IMR-90 (cell line): ENCODE measurements around the gene NCBP2. TPM values are rescaled to one million over a fixed set of nuclear protein-coding genes. Genes with fewer than 3 reads are reported as not detected.

ENCODE experiments used
- ATAC-seq: fragments of 200-7000 bp; cut with Tn5 transposase; 2 replicates; pipeline ENCODE4 v1.9.1; 2020; ENCODE audit warnings: low read depth, mild to moderate bottlenecking, moderate library complexity
- BruUV-seq: library from RNA; stranded (reverse); fragments of 400-500 nt; replicated peaks from 2 replicates; lab custom pipeline; 2021; lab: Mats Ljungman, UMichigan
- CTCF ChIA-PET: fragments of 300-600 bp; formaldehyde crosslinking; extraction: SDS; loops from one replicate; lab custom pipeline; 2021; ENCODE audit warnings: antibody characterized with exemption; lab: Yijun Ruan, JAX
- POLR2A ChIA-PET: fragments of 300-600 bp; sonication (Branson Sonifier 250); formaldehyde crosslinking; loops from one replicate; lab custom pipeline; 2022; ENCODE audit warnings: antibody characterized with exemption; ENCODE audit not compliant: unreplicated experiment; lab: Charles Lee
- DNase-seq: peaks from one replicate; pipeline ENCODE4 v3.0.0; 2013
- H2AFZ ChIP-seq: replicated peaks from 2 replicates; pipeline ENCODE3; 2013; ENCODE audit warnings: low read length, mild to moderate bottlenecking; ENCODE audit not compliant: poor library complexity
- H2AK5ac ChIP-seq: 2 replicates; pipeline ENCODE4 v1.6.1; 2013; ENCODE audit warnings: low read depth, low read length, inconsistent platforms
- H2AK9ac ChIP-seq: replicated peaks from 2 replicates; pipeline ENCODE3; 2013; ENCODE audit warnings: mild to moderate bottlenecking, low read depth, low read length, moderate library complexity; ENCODE audit not compliant: poor library complexity
- H2BK120ac ChIP-seq: 2 replicates; pipeline ENCODE4 v1.6.1; 2013; ENCODE audit warnings: low read depth, low read length, inconsistent platforms
- H2BK15ac ChIP-seq: 3 replicates; pipeline ENCODE4 v1.6.1; 2013; ENCODE audit warnings: low read depth, low read length, inconsistent platforms
- H2BK20ac ChIP-seq: 2 replicates; pipeline ENCODE4 v1.6.1; 2013; ENCODE audit warnings: low read depth, mild to moderate bottlenecking, inconsistent platforms, low read length, moderate library complexity
- H2BK5ac ChIP-seq: 2 replicates; pipeline ENCODE4 v1.6.1; 2013; ENCODE audit warnings: mild to moderate bottlenecking, low read depth, low read length, inconsistent platforms; ENCODE audit not compliant: poor library complexity, severe bottlenecking
- H3K14ac ChIP-seq: replicated peaks from 2 replicates; pipeline ENCODE4 v1.6.1; 2013; ENCODE audit warnings: low read depth, low read length, inconsistent platforms
- H3K18ac ChIP-seq: 2 replicates; pipeline ENCODE4 v1.6.1; 2013; ENCODE audit warnings: low read depth, low read length, control low read depth
- H3K23ac ChIP-seq: 2 replicates; pipeline ENCODE4 v1.6.1; 2013; ENCODE audit warnings: low read depth, low read length, inconsistent platforms
- H3K27ac ChIP-seq: 2 replicates; pipeline ENCODE4 v1.5.1; 2013; ENCODE audit warnings: mild to moderate bottlenecking, control low read depth, low read length; ENCODE audit not compliant: insufficient read depth
- H3K27me3 ChIP-seq: 2 replicates; pipeline ENCODE4 v1.6.1; 2013; ENCODE audit warnings: low read length; ENCODE audit not compliant: control insufficient read depth, insufficient read depth
- H3K36me3 ChIP-seq: 2 replicates; pipeline ENCODE4 v1.6.1; 2013; ENCODE audit warnings: low read length, mixed read lengths; ENCODE audit not compliant: control insufficient read depth, insufficient read depth
- H3K4ac ChIP-seq: 2 replicates; pipeline ENCODE4 v1.6.1; 2013; ENCODE audit warnings: low read depth, low read length, inconsistent platforms
- H3K4me1 ChIP-seq: 2 replicates; pipeline ENCODE4 v1.6.1; 2013; ENCODE audit warnings: low read length, mixed read lengths; ENCODE audit not compliant: control insufficient read depth, insufficient read depth
- H3K4me2 ChIP-seq: 2 replicates; pipeline ENCODE4 v1.6.1; 2013; ENCODE audit warnings: low read depth, mild to moderate bottlenecking, control low read depth, low read length, moderate library complexity
- H3K4me3 ChIP-seq: 2 replicates; pipeline ENCODE4 v1.5.1; 2013; ENCODE audit warnings: low read depth, mild to moderate bottlenecking, control low read depth, low read length, moderate library complexity; ENCODE audit not compliant: insufficient read depth
- H3K56ac ChIP-seq: 2 replicates; pipeline ENCODE4 v1.6.1; 2013; ENCODE audit warnings: low read length, inconsistent platforms; ENCODE audit not compliant: insufficient read depth; ENCODE audit errors: extremely low read depth
- H3K79me1 ChIP-seq, 2 experiments: 2 replicates each; pipeline ENCODE4 v1.6.1; 2013; ENCODE audit warnings: low read length in 2 of 2, inconsistent platforms in 1 of 2, low read depth in 1 of 2
- H3K9ac ChIP-seq: 2 replicates; pipeline ENCODE4 v1.6.1; 2013; ENCODE audit warnings: low read depth, low read length, control low read depth
- H3K9me1 ChIP-seq: 2 replicates; pipeline ENCODE4 v1.6.1; 2013; ENCODE audit warnings: low read length, inconsistent platforms; ENCODE audit not compliant: insufficient read depth
- H3K9me3 ChIP-seq: 2 replicates; pipeline ENCODE4 v1.6.1; 2013; ENCODE audit warnings: low read length; ENCODE audit not compliant: control insufficient read depth, insufficient read depth
- H4K20me1 ChIP-seq: 2 replicates; pipeline ENCODE4 v1.6.1; 2013; ENCODE audit warnings: low read length, inconsistent platforms; ENCODE audit not compliant: insufficient read depth
- H4K5ac ChIP-seq: 2 replicates; pipeline ENCODE4 v1.6.1; 2013; ENCODE audit warnings: mild to moderate bottlenecking, low read depth, low read length, control low read depth
- H4K8ac ChIP-seq, 2 experiments: 2 replicates each; pipeline ENCODE4 v1.6.1; 2013; ENCODE audit warnings: low read depth in 2 of 2, low read length in 2 of 2, control low read depth in 1 of 2, inconsistent platforms in 1 of 2
- H4K91ac ChIP-seq: 2 replicates; pipeline ENCODE4 v1.6.1; 2013; ENCODE audit warnings: low read depth, low read length, inconsistent platforms; ENCODE audit not compliant: insufficient read depth
- BHLHE40 ChIP-seq: fragments of 150-350 bp; IDR thresholded peaks from 2 replicates; pipeline ENCODE4 v1.6.1; 2016; ENCODE audit warnings: mild to moderate bottlenecking, low read depth, low read length
- CEBPB ChIP-seq: IDR thresholded peaks from 2 replicates; pipeline ENCODE4 v1.6.1; 2012; ENCODE audit warnings: low read depth, low read length, improper control_type of control experiment
- CHD1 ChIP-seq: IDR thresholded peaks from 2 replicates; pipeline ENCODE4 v1.6.1; 2012; ENCODE audit warnings: low read depth, low read length, improper control_type of control experiment
- CTCF ChIP-seq: conservative IDR thresholded peaks from 2 replicates; pipeline ENCODE4 v1.5.1; 2012; ENCODE audit warnings: mild to moderate bottlenecking, low read depth, low read length, improper control_type of control experiment
- ELK1 ChIP-seq: fragments of 150-350 bp; IDR thresholded peaks from 2 replicates; pipeline ENCODE4 v1.6.1; 2016; ENCODE audit warnings: low read depth, mild to moderate bottlenecking, low read length, moderate library complexity, borderline replicate concordance
- FOS ChIP-seq: fragments of 150-350 bp; IDR thresholded peaks from 2 replicates; pipeline ENCODE4 v1.6.1; 2016; ENCODE audit warnings: low read depth, low read length
- MAFK ChIP-seq: IDR thresholded peaks from 2 replicates; pipeline ENCODE4 v1.6.1; 2012; ENCODE audit warnings: low read depth, low read length, improper control_type of control experiment
- MAZ ChIP-seq: IDR thresholded peaks from 2 replicates; pipeline ENCODE4 v1.6.1; 2012; ENCODE audit warnings: low read depth, mild to moderate bottlenecking, low read length, improper control_type of control experiment, moderate library complexity, borderline replicate concordance
- MXI1 ChIP-seq: IDR thresholded peaks from 2 replicates; pipeline ENCODE4 v1.6.1; 2012; ENCODE audit warnings: low read depth, mild to moderate bottlenecking, low read length, moderate library complexity, borderline replicate concordance
- NFE2L2 ChIP-seq: fragments of 150-350 bp; IDR thresholded peaks from 2 replicates; pipeline ENCODE4 v1.6.1; 2016; ENCODE audit warnings: low read depth, mild to moderate bottlenecking, low read length
- POLR2A ChIP-seq: IDR thresholded peaks from 2 replicates; pipeline ENCODE4 v1.6.1; 2012; ENCODE audit warnings: mild to moderate bottlenecking, low read depth, low read length
- RCOR1 ChIP-seq: IDR thresholded peaks from 2 replicates; pipeline ENCODE4 v1.6.1; 2012; ENCODE audit warnings: mild to moderate bottlenecking, low read length, improper control_type of control experiment; ENCODE audit not compliant: insufficient replicate concordance
- RFX5 ChIP-seq: IDR thresholded peaks from 2 replicates; pipeline ENCODE4 v1.8.0; 2012; ENCODE audit warnings: low read depth, mild to moderate bottlenecking, low read length, moderate library complexity
- SMC3 ChIP-seq: fragments of 150-350 bp; IDR thresholded peaks from 2 replicates; pipeline ENCODE4 v1.6.1; 2016; ENCODE audit warnings: low read depth, mild to moderate bottlenecking, antibody characterized with exemption, low read length, moderate library complexity
- USF2 ChIP-seq: fragments of 150-350 bp; IDR thresholded peaks from 2 replicates; pipeline ENCODE4 v1.6.1; 2017; ENCODE audit warnings: mild to moderate bottlenecking, antibody characterized with exemption, low read length, low read depth
- WGBS, 2 experiments: methylation state at CpG; one replicate each; pipeline versions ENCODE4 v1.1.5 to v1.1.7; 2013; ENCODE audit warnings: missing lambda C conversion rate in 2 of 2; ENCODE audit not compliant: insufficient read length in 1 of 2; ENCODE audit errors: extremely low coverage in 2 of 2; 5-methylcytosine and 5-hydroxymethylcytosine counted together
- dilution Hi-C: fragments of 300-500 bp; cut with HindIII; formaldehyde crosslinking; loops from one replicate; pipeline ENCODE4 v1.14.3; 2018; ENCODE audit warnings: low sequenced_read_pairs; ENCODE audit not compliant: unreplicated experiment
- in situ Hi-C: fragments of 300-500 bp; cut with MboI; formaldehyde crosslinking; loops from 3 replicates; pipeline ENCODE4 v1.14.3; 2019; ENCODE audit warnings: low sequenced_read_pairs, inconsistent platforms, mixed read lengths
- intact Hi-C: fragments of 100-400 bp; cut with micrococcal nuclease; formaldehyde crosslinking; loops from 2 replicates; pipeline ENCODE4 v1.10.0; 2022
- polyA plus RNA-seq, 3 experiments: library from polyadenylated mRNA; depleted of rRNA; stranded (reverse); fragments of >200 nt; gene quantifications; 2 replicates each; pipeline ENCODE4 v1.2.3, GENCODE V29; 2012; ENCODE audit warnings: low replicate concordance in 1 of 3
- total RNA-seq: library from RNA; depleted of rRNA; stranded (reverse); fragments of >200 nt; gene quantifications from 2 replicates; pipeline ENCODE4 v1.2.3, GENCODE V29; 2012

Gene NCBP2
- total and polyA plus RNA-seq, 2 of the 4 experiments (the other 2 are of a cell fraction), result 42.8 to 73.6 TPM

- no peak overlapping the region for H3K18ac ChIP-seq
- POLR2A ChIA-PET, result no interaction called here
- no peak for DNase-seq
- TF ChIP-seq CTCF (no peak), FOS (no peak), MXI1 (no peak), SMC3 (no peak), RCOR1 (no peak), ELK1 (no peak), POLR2A (no peak), NFE2L2 (no peak), BHLHE40 (no peak), MAFK (no peak), MAZ (no peak), CEBPB (no peak), RFX5 (no peak), USF2 (no peak), CHD1 (no peak)
These were observed 52.3 kb downstream of the NCBP2 start for GRCh38 chr3:196889844-196890708.

More at GRCh38 chr3:196889844-196890708, 52.3 kb downstream of the NCBP2 start:
- H2AK9ac ChIP-seq, result no peak overlapping the region
- peaks cover 8% of the 10 kb centered on the region for H3K9me1 ChIP-seq
- peaks cover 2% of the 10 kb centered on the region; the same call in 1 of the 2 replicates for H3K4me1 ChIP-seq
- no peak overlapping the region for H2AK5ac ChIP-seq
- peaks cover 33 to 58% of the 10 kb centered on the region in 2 experiments for H3K79me1 ChIP-seq
- no peak overlapping the region for H3K4me2 ChIP-seq
- H2BK15ac ChIP-seq, result no peak overlapping the region
- CTCF ChIA-PET, result no interaction called here
- no peak overlapping the region for H4K5ac ChIP-seq
- dilution Hi-C loops (no loop called here), intact Hi-C loops (loop anchor here (5.0 kb wide), 1 partner anchor 37 kb away; no protein-coding TSS in a partner anchor), in situ Hi-C loops (no loop called here)
- no peaks in the 10 kb centered on the region for H3K9me3 ChIP-seq
- H4K8ac ChIP-seq, result no peak overlapping the region
- no peak overlapping the region for H3K14ac ChIP-seq
- H3K56ac ChIP-seq, result no peak overlapping the region
- no peak for ATAC-seq
- no peak overlapping the region for H2BK5ac ChIP-seq
- no peak overlapping the region for H4K91ac ChIP-seq
- H2BK20ac ChIP-seq, result no peak overlapping the region
- H3K9ac ChIP-seq, result no peak overlapping the region
- WGBS, 2 experiments, result 100% methylated on average over 2 of the region's 6 CpGs; no CpG with 5 or more reads in 1 of the 2 experiments
- H4K20me1 ChIP-seq, result peaks cover 26% of the 10 kb centered on the region
- H3K36me3 ChIP-seq, result peaks cover 18% of the 10 kb centered on the region
- H3K4ac ChIP-seq, result no peak overlapping the region
- no peaks in the 10 kb centered on the region for H3K27me3 ChIP-seq
- H3K23ac ChIP-seq, result no peak overlapping the region
- H2BK120ac ChIP-seq, result no peak overlapping the region
- no TSS peak for BruUV-seq
- H3K4me3 ChIP-seq, result no peak overlapping the region
- H2AFZ ChIP-seq, result no peak overlapping the region
- H3K27ac ChIP-seq, result no peak overlapping the region
